Measurements from ENCODE around the gene SCG3. TPM values are rescaled to one million over a fixed set of nuclear protein-coding genes. Genes with fewer than 3 reads are reported as not detected.

Gene SCG3
- total RNA-seq, 1 donor from 2014 or later, result 1.5 TPM

DNA sequence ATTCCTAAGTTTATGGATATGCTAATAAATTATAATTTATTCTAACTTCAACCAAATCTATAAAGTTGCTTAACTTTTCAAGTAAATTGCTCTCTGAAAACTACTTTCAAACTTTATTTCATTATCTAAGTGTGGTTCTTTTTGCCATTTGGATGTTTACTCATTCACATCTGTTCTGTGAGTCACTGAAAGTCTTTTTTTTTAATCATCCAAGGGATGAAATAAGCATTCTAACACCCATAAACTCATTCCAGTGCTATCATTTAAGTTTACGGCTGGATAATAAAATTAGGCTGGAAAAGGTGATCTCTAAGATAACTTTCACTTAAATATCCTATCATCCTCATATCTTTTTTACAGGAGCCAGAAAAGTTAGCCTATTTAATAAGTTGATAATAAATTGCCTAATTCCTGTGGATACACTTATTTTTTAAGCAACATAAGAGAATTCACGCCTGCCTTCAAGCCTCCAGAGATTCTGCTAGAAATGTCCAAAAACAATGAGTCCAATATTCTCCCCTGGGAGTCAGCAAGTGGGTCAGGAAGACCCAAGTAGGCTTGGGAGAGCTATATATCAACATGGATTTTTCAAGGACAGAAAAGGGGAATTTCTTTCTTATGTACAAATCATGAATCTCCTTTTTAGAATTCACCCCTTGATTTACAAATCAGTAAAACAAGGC, 25.8 kb downstream of the SCG3 start:
- no peak for DNase-seq (ENCODE audit: extremely low spot score in 2 of 2)
- no peaks in the 10 kb centered on the region for H3K36me3 ChIP-seq
- no peaks in the 10 kb centered on the region for H3K9me3 ChIP-seq
- peak overlapping the region; percentile 43 for H3K27ac ChIP-seq
- H3K27me3 ChIP-seq, result no peaks in the 10 kb centered on the region
- intact Hi-C loops (cut with DNase I), result no loop called here
- no peak for TF ChIP-seq POLR2A (IDR thresholded peaks at IDR 0.05)
- TF ChIP-seq, protein P1, sequence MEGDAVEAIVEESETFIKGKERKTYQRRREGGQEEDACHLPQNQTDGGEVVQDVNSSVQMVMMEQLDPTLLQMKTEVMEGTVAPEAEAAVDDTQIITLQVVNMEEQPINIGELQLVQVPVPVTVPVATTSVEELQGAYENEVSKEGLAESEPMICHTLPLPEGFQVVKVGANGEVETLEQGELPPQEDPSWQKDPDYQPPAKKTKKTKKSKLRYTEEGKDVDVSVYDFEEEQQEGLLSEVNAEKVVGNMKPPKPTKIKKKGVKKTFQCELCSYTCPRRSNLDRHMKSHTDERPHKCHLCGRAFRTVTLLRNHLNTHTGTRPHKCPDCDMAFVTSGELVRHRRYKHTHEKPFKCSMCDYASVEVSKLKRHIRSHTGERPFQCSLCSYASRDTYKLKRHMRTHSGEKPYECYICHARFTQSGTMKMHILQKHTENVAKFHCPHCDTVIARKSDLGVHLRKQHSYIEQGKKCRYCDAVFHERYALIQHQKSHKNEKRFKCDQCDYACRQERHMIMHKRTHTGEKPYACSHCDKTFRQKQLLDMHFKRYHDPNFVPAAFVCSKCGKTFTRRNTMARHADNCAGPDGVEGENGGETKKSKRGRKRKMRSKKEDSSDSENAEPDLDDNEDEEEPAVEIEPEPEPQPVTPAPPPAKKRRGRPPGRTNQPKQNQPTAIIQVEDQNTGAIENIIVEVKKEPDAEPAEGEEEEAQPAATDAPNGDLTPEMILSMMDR (IDR thresholded peaks at IDR 0.05), result no peak
- no peak for TF ChIP-seq POLR2AphosphoS5 (IDR thresholded peaks at IDR 0.05; ENCODE audit: insufficient read depth in 1 of 2, low read depth in 1 of 2)
- H3K4me3 ChIP-seq, result no peak overlapping the region
- H3K4me1 ChIP-seq, result no peaks in the 10 kb centered on the region

DNA sequence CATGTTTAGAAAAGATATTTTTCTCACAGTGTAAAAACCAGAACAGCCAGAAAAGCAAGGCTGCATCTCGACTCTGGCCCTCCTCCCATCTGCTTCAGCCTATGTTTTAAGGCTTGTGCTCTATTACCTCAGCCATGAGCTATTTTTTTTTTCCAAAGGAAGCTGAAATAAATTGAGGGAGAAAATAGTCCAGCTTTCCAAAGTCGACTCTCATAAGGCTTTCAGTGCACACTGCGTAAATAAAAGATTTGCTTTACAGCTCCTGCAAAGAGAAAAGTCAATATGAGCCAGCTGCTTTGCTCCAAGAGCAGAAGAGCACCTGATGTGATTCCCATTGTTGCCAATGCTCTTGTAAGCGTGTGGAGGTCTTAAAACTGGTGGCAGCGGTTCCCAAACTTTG, 26.7 kb downstream of the SCG3 start:
- H3K27ac ChIP-seq, result peak overlapping the region; percentile 43
- intact Hi-C loops (cut with DNase I), result no loop called here
- H3K36me3 ChIP-seq, result no peaks in the 10 kb centered on the region
- no peaks in the 10 kb centered on the region for H3K9me3 ChIP-seq
- TF ChIP-seq, protein P1 (IDR thresholded peaks at IDR 0.05), result no peak
- TF ChIP-seq POLR2AphosphoS5 (IDR thresholded peaks at IDR 0.05; ENCODE audit: insufficient read depth in 1 of 2, low read depth in 1 of 2) (no peak), POLR2A (IDR thresholded peaks at IDR 0.05) (no peak)
- H3K27me3 ChIP-seq, result no peaks in the 10 kb centered on the region
- no peaks in the 10 kb centered on the region for H3K4me1 ChIP-seq
- no peak for DNase-seq (ENCODE audit: extremely low spot score in 2 of 2)
- peak overlapping the region in 1 of 2 donors; percentile 30 for H3K4me3 ChIP-seq

DNA sequence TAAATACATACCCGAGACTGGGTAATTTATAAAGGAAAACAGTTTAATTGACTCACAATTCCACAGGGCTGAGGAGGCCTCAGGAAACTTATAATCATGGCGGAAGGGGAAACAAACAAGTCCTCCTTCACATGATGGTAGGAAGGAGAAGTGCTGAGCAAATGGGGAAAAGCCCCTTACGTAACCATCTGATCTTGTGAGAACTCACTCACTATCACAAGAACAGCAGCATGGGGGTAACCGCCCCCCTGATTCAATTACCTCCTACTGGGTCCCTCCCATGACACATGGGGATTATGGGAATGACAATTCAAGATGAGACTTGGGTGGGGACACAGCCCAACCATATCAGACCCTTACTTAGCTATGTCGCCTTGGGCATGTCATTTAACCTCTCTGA, 27.7 kb downstream of the SCG3 start:
- TF ChIP-seq, protein P1 (IDR thresholded peaks at IDR 0.05), result no peak
- TF ChIP-seq POLR2A (IDR thresholded peaks at IDR 0.05) (no peak), POLR2AphosphoS5 (IDR thresholded peaks at IDR 0.05; ENCODE audit: insufficient read depth in 1 of 2, low read depth in 1 of 2) (no peak)
- Histone ChIP-seq H3K4me3 (peak overlapping the region in 1 of 2 donors; percentile 30), H3K4me1 (no peaks in the 10 kb centered on the region), H3K36me3 (no peaks in the 10 kb centered on the region), H3K27me3 (no peaks in the 10 kb centered on the region), H3K9me3 (no peaks in the 10 kb centered on the region), H3K27ac (peak overlapping the region; percentile 43)
- DNase-seq (ENCODE audit: extremely low spot score in 2 of 2), result no peak
- intact Hi-C loops (cut with DNase I), result no loop called here

DNA sequence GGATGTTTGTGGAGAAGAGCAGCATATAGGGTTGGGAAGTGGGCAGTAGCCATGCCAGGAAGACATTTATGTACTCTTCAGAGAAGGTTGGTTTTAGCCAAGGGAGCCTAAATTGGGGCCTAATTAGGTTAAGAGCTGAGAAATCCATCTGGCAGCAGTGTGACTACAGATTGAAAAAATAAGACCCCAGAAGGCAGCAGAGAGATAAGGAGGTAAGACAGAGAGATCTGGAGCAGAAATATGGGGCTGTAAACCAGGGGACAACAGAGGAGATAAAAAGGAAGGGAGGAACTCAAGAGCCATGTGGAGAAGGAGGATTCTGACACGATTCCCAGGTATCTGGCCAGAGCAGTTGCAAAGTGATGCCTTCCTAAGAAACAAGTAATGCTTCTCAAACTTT, 32.9 kb downstream of the SCG3 start:
- Histone ChIP-seq H3K27me3 (no peaks in the 10 kb centered on the region), H3K4me3 (no peak overlapping the region), H3K9me3 (no peaks in the 10 kb centered on the region), H3K4me1 (no peaks in the 10 kb centered on the region), H3K36me3 (no peaks in the 10 kb centered on the region), H3K27ac (no peak overlapping the region)
- intact Hi-C loops (cut with DNase I), result no loop called here
- DNase-seq (ENCODE audit: extremely low spot score in 2 of 2), result no peak
- TF ChIP-seq, protein P1 (IDR thresholded peaks at IDR 0.05), result no peak
- TF ChIP-seq POLR2A (IDR thresholded peaks at IDR 0.05), result no peak
- TF ChIP-seq POLR2AphosphoS5 (IDR thresholded peaks at IDR 0.05; ENCODE audit: insufficient read depth in 1 of 2, low read depth in 1 of 2), result no peak

DNA sequence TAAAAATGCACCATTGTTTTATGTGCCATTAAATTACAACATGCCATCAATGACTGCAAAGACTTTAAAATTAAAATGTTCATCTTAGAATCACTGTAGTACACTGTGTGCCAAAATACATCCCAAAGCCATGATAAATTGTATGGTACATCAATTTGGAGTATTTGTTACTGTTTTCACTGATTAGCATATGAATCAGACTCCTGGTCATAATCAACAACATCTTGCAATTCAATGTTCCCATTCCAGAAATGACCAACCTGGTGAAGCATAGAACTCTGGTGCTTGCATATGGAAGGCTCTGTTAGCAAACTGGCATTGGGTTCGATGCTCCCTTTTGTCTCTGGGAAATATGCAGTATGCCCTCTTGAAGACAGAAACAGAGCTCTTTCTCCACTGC, 33.6 kb downstream of the SCG3 start:
- Histone ChIP-seq H3K4me1 (no peaks in the 10 kb centered on the region), H3K4me3 (no peak overlapping the region), H3K27ac (no peak overlapping the region), H3K36me3 (no peaks in the 10 kb centered on the region), H3K9me3 (no peaks in the 10 kb centered on the region), H3K27me3 (no peaks in the 10 kb centered on the region)
- DNase-seq (ENCODE audit: extremely low spot score in 2 of 2), result no peak
- intact Hi-C loops (cut with DNase I), result no loop called here
- TF ChIP-seq POLR2A (IDR thresholded peaks at IDR 0.05) (no peak), POLR2AphosphoS5 (IDR thresholded peaks at IDR 0.05; ENCODE audit: insufficient read depth in 1 of 2, low read depth in 1 of 2) (no peak)
- TF ChIP-seq, protein P1 (IDR thresholded peaks at IDR 0.05), result no peak

Measured in vagina (tissue), 2 donors.